IMR-90 (cell line): ENCODE results near the gene ABCC4. TPM values are rescaled to one million over a fixed set of nuclear protein-coding genes. Genes with fewer than 3 reads are reported as not detected.

Source experiments
- ATAC-seq: fragments of 200-7000 bp; cut with Tn5 transposase; 2 replicates; pipeline ENCODE4 v1.9.1; 2020; ENCODE audit warnings: low read depth, mild to moderate bottlenecking, moderate library complexity
- BruUV-seq: library from RNA; stranded (reverse); fragments of 400-500 nt; replicated peaks from 2 replicates; lab custom pipeline; 2021; lab: Mats Ljungman, UMichigan
- CTCF ChIA-PET: fragments of 300-600 bp; formaldehyde crosslinking; extraction: SDS; loops from one replicate; lab custom pipeline; 2021; ENCODE audit warnings: antibody characterized with exemption; lab: Yijun Ruan, JAX
- POLR2A ChIA-PET: fragments of 300-600 bp; sonication (Branson Sonifier 250); formaldehyde crosslinking; loops from one replicate; lab custom pipeline; 2022; ENCODE audit warnings: antibody characterized with exemption; ENCODE audit not compliant: unreplicated experiment; lab: Charles Lee
- DNase-seq: peaks from one replicate; pipeline ENCODE4 v3.0.0; 2013
- H2AFZ ChIP-seq: replicated peaks from 2 replicates; pipeline ENCODE3; 2013; ENCODE audit warnings: low read length, mild to moderate bottlenecking; ENCODE audit not compliant: poor library complexity
- H2AK5ac ChIP-seq: 2 replicates; pipeline ENCODE4 v1.6.1; 2013; ENCODE audit warnings: low read depth, low read length, inconsistent platforms
- H2AK9ac ChIP-seq: replicated peaks from 2 replicates; pipeline ENCODE3; 2013; ENCODE audit warnings: mild to moderate bottlenecking, low read depth, low read length, moderate library complexity; ENCODE audit not compliant: poor library complexity
- H2BK120ac ChIP-seq: 2 replicates; pipeline ENCODE4 v1.6.1; 2013; ENCODE audit warnings: low read depth, low read length, inconsistent platforms
- H2BK15ac ChIP-seq: 3 replicates; pipeline ENCODE4 v1.6.1; 2013; ENCODE audit warnings: low read depth, low read length, inconsistent platforms
- H2BK20ac ChIP-seq: 2 replicates; pipeline ENCODE4 v1.6.1; 2013; ENCODE audit warnings: low read depth, mild to moderate bottlenecking, inconsistent platforms, low read length, moderate library complexity
- H2BK5ac ChIP-seq: 2 replicates; pipeline ENCODE4 v1.6.1; 2013; ENCODE audit warnings: mild to moderate bottlenecking, low read depth, low read length, inconsistent platforms; ENCODE audit not compliant: poor library complexity, severe bottlenecking
- H3K14ac ChIP-seq: replicated peaks from 2 replicates; pipeline ENCODE4 v1.6.1; 2013; ENCODE audit warnings: low read depth, low read length, inconsistent platforms
- H3K18ac ChIP-seq: 2 replicates; pipeline ENCODE4 v1.6.1; 2013; ENCODE audit warnings: low read depth, low read length, control low read depth
- H3K23ac ChIP-seq: 2 replicates; pipeline ENCODE4 v1.6.1; 2013; ENCODE audit warnings: low read depth, low read length, inconsistent platforms
- H3K27ac ChIP-seq: 2 replicates; pipeline ENCODE4 v1.5.1; 2013; ENCODE audit warnings: mild to moderate bottlenecking, control low read depth, low read length; ENCODE audit not compliant: insufficient read depth
- H3K27me3 ChIP-seq: 2 replicates; pipeline ENCODE4 v1.6.1; 2013; ENCODE audit warnings: low read length; ENCODE audit not compliant: control insufficient read depth, insufficient read depth
- H3K36me3 ChIP-seq: 2 replicates; pipeline ENCODE4 v1.6.1; 2013; ENCODE audit warnings: low read length, mixed read lengths; ENCODE audit not compliant: control insufficient read depth, insufficient read depth
- H3K4ac ChIP-seq: 2 replicates; pipeline ENCODE4 v1.6.1; 2013; ENCODE audit warnings: low read depth, low read length, inconsistent platforms
- H3K4me1 ChIP-seq: 2 replicates; pipeline ENCODE4 v1.6.1; 2013; ENCODE audit warnings: low read length, mixed read lengths; ENCODE audit not compliant: control insufficient read depth, insufficient read depth
- H3K4me2 ChIP-seq: 2 replicates; pipeline ENCODE4 v1.6.1; 2013; ENCODE audit warnings: low read depth, mild to moderate bottlenecking, control low read depth, low read length, moderate library complexity
- H3K4me3 ChIP-seq: 2 replicates; pipeline ENCODE4 v1.5.1; 2013; ENCODE audit warnings: low read depth, mild to moderate bottlenecking, control low read depth, low read length, moderate library complexity; ENCODE audit not compliant: insufficient read depth
- H3K56ac ChIP-seq: 2 replicates; pipeline ENCODE4 v1.6.1; 2013; ENCODE audit warnings: low read length, inconsistent platforms; ENCODE audit not compliant: insufficient read depth; ENCODE audit errors: extremely low read depth
- H3K79me1 ChIP-seq, 2 experiments: 2 replicates each; pipeline ENCODE4 v1.6.1; 2013; ENCODE audit warnings: low read length in 2 of 2, inconsistent platforms in 1 of 2, low read depth in 1 of 2
- H3K9ac ChIP-seq: 2 replicates; pipeline ENCODE4 v1.6.1; 2013; ENCODE audit warnings: low read depth, low read length, control low read depth
- H3K9me1 ChIP-seq: 2 replicates; pipeline ENCODE4 v1.6.1; 2013; ENCODE audit warnings: low read length, inconsistent platforms; ENCODE audit not compliant: insufficient read depth
- H3K9me3 ChIP-seq: 2 replicates; pipeline ENCODE4 v1.6.1; 2013; ENCODE audit warnings: low read length; ENCODE audit not compliant: control insufficient read depth, insufficient read depth
- H4K20me1 ChIP-seq: 2 replicates; pipeline ENCODE4 v1.6.1; 2013; ENCODE audit warnings: low read length, inconsistent platforms; ENCODE audit not compliant: insufficient read depth
- H4K5ac ChIP-seq: 2 replicates; pipeline ENCODE4 v1.6.1; 2013; ENCODE audit warnings: mild to moderate bottlenecking, low read depth, low read length, control low read depth
- H4K8ac ChIP-seq, 2 experiments: 2 replicates each; pipeline ENCODE4 v1.6.1; 2013; ENCODE audit warnings: low read depth in 2 of 2, low read length in 2 of 2, control low read depth in 1 of 2, inconsistent platforms in 1 of 2
- H4K91ac ChIP-seq: 2 replicates; pipeline ENCODE4 v1.6.1; 2013; ENCODE audit warnings: low read depth, low read length, inconsistent platforms; ENCODE audit not compliant: insufficient read depth
- BHLHE40 ChIP-seq: fragments of 150-350 bp; IDR thresholded peaks from 2 replicates; pipeline ENCODE4 v1.6.1; 2016; ENCODE audit warnings: mild to moderate bottlenecking, low read depth, low read length
- CEBPB ChIP-seq: IDR thresholded peaks from 2 replicates; pipeline ENCODE4 v1.6.1; 2012; ENCODE audit warnings: low read depth, low read length, improper control_type of control experiment
- CHD1 ChIP-seq: IDR thresholded peaks from 2 replicates; pipeline ENCODE4 v1.6.1; 2012; ENCODE audit warnings: low read depth, low read length, improper control_type of control experiment
- FOS ChIP-seq: fragments of 150-350 bp; IDR thresholded peaks from 2 replicates; pipeline ENCODE4 v1.6.1; 2016; ENCODE audit warnings: low read depth, low read length
- MXI1 ChIP-seq: IDR thresholded peaks from 2 replicates; pipeline ENCODE4 v1.6.1; 2012; ENCODE audit warnings: low read depth, mild to moderate bottlenecking, low read length, moderate library complexity, borderline replicate concordance
- NFE2L2 ChIP-seq: fragments of 150-350 bp; IDR thresholded peaks from 2 replicates; pipeline ENCODE4 v1.6.1; 2016; ENCODE audit warnings: low read depth, mild to moderate bottlenecking, low read length
- RAD21 ChIP-seq: IDR thresholded peaks from 2 replicates; pipeline ENCODE4 v1.6.1; 2012; ENCODE audit warnings: low read length, improper control_type of control experiment
- RCOR1 ChIP-seq: IDR thresholded peaks from 2 replicates; pipeline ENCODE4 v1.6.1; 2012; ENCODE audit warnings: mild to moderate bottlenecking, low read length, improper control_type of control experiment; ENCODE audit not compliant: insufficient replicate concordance
- RFX5 ChIP-seq: IDR thresholded peaks from 2 replicates; pipeline ENCODE4 v1.8.0; 2012; ENCODE audit warnings: low read depth, mild to moderate bottlenecking, low read length, moderate library complexity
- SMC3 ChIP-seq: fragments of 150-350 bp; IDR thresholded peaks from 2 replicates; pipeline ENCODE4 v1.6.1; 2016; ENCODE audit warnings: low read depth, mild to moderate bottlenecking, antibody characterized with exemption, low read length, moderate library complexity
- WGBS, 2 experiments: methylation state at CpG; one replicate each; pipeline versions ENCODE4 v1.1.5 to v1.1.7; 2013; ENCODE audit warnings: missing lambda C conversion rate in 2 of 2; ENCODE audit not compliant: insufficient read length in 1 of 2; ENCODE audit errors: extremely low coverage in 2 of 2; 5-methylcytosine and 5-hydroxymethylcytosine counted together
- dilution Hi-C: fragments of 300-500 bp; cut with HindIII; formaldehyde crosslinking; loops from one replicate; pipeline ENCODE4 v1.14.3; 2018; ENCODE audit warnings: low sequenced_read_pairs; ENCODE audit not compliant: unreplicated experiment
- in situ Hi-C: fragments of 300-500 bp; cut with MboI; formaldehyde crosslinking; loops from 3 replicates; pipeline ENCODE4 v1.14.3; 2019; ENCODE audit warnings: low sequenced_read_pairs, inconsistent platforms, mixed read lengths
- intact Hi-C: fragments of 100-400 bp; cut with micrococcal nuclease; formaldehyde crosslinking; loops from 2 replicates; pipeline ENCODE4 v1.10.0; 2022
- polyA plus RNA-seq, 3 experiments: library from polyadenylated mRNA; depleted of rRNA; stranded (reverse); fragments of >200 nt; gene quantifications; 2 replicates each; pipeline ENCODE4 v1.2.3, GENCODE V29; 2012; ENCODE audit warnings: low replicate concordance in 1 of 3
- total RNA-seq: library from RNA; depleted of rRNA; stranded (reverse); fragments of >200 nt; gene quantifications from 2 replicates; pipeline ENCODE4 v1.2.3, GENCODE V29; 2012
- TF ChIP-seq, protein P1 (sequence below): conservative IDR thresholded peaks from 2 replicates; pipeline ENCODE4 v1.5.1; 2012; ENCODE audit warnings: mild to moderate bottlenecking, low read depth, low read length, improper control_type of control experiment

The ABCC4 gene
- total and polyA plus RNA-seq, 2 of the 4 experiments (the other 2 are of a cell fraction) = 16.6 to 41.4 TPM

DNA sequence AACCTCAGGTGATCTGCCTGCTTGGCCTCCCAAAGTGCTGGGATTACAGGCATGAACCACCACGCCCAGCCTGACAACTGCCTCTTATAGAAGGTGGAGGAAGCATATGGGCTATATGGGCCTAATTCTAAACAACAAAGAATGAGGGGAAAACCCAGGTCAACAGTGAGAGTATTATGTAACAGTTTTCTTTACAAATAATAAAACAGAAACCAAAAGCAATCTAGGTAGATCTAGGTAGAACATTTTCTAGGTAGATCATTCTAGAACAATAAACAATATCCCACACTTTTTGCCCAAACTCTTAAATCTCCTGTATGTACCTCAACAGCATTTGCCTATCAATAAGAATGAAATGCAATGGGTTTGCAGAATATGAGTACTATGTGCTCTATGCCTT, 267.4 kb downstream of the ABCC4 start:
- Histone ChIP-seq H3K9ac (no peak overlapping the region), H3K9me1 (peaks cover 3% of the 10 kb centered on the region; the same call in 1 of the 2 replicates), H2BK15ac (no peak overlapping the region), H3K9me3 (no peaks in the 10 kb centered on the region), H2AK9ac (no peak overlapping the region), H4K20me1 (no peaks in the 10 kb centered on the region; the same call in 1 of the 2 replicates), H2BK5ac (no peak overlapping the region), H3K4me2 (no peak overlapping the region), H3K27ac (no peak overlapping the region), H3K14ac (no peak overlapping the region), H3K36me3 (peaks cover 39% of the 10 kb centered on the region), H3K4me1 (peaks cover 4% of the 10 kb centered on the region), H3K23ac (no peak overlapping the region), H3K27me3 (no peaks in the 10 kb centered on the region), H3K79me1 (no peaks in the 10 kb centered on the region; a peak in 1 of 4 replicates), H2AK5ac (no peak overlapping the region), H3K18ac (no peak overlapping the region), H4K8ac (no peak overlapping the region), H2AFZ (no peak overlapping the region), H2BK120ac (no peak overlapping the region), H3K56ac (no peak overlapping the region), H4K5ac (no peak overlapping the region), H4K91ac (no peak overlapping the region), H3K4me3 (no peak overlapping the region), H3K4ac (no peak overlapping the region), H2BK20ac (no peak overlapping the region)
- ATAC-seq (no peak), DNase-seq (no peak)
- no CpG with 5 or more reads among the region's 1 CpG for WGBS, 2 experiments
- intact Hi-C loops = no loop called here
- in situ Hi-C loops = no loop called here
- ChIA-PET CTCF (no interaction called here), POLR2A (no interaction called here)
- dilution Hi-C loops = no loop called here
- TF ChIP-seq RFX5 = no peak
- no peak for TF ChIP-seq CEBPB
- TF ChIP-seq RAD21 = no peak
- no peak for TF ChIP-seq FOS
- no peak for TF ChIP-seq BHLHE40
- no peak for TF ChIP-seq NFE2L2
- no peak for TF ChIP-seq CHD1
- no peak for TF ChIP-seq RCOR1
- TF ChIP-seq, protein P1, sequence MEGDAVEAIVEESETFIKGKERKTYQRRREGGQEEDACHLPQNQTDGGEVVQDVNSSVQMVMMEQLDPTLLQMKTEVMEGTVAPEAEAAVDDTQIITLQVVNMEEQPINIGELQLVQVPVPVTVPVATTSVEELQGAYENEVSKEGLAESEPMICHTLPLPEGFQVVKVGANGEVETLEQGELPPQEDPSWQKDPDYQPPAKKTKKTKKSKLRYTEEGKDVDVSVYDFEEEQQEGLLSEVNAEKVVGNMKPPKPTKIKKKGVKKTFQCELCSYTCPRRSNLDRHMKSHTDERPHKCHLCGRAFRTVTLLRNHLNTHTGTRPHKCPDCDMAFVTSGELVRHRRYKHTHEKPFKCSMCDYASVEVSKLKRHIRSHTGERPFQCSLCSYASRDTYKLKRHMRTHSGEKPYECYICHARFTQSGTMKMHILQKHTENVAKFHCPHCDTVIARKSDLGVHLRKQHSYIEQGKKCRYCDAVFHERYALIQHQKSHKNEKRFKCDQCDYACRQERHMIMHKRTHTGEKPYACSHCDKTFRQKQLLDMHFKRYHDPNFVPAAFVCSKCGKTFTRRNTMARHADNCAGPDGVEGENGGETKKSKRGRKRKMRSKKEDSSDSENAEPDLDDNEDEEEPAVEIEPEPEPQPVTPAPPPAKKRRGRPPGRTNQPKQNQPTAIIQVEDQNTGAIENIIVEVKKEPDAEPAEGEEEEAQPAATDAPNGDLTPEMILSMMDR = no peak
- no peak for TF ChIP-seq SMC3
- TF ChIP-seq MXI1 = no peak
- no TSS peak for BruUV-seq
